HUES6 (cell line): ENCODE measurements around the gene HOXD4.

ENCODE experiments used
- H3K27ac ChIP-seq: 2 replicates; pipeline ENCODE4 v1.7.0; 2013; ENCODE audit warnings: low read depth, mild to moderate bottlenecking, low read length, inconsistent platforms
- H3K27me3 ChIP-seq: 2 replicates; pipeline ENCODE4 v1.6.1; 2013; ENCODE audit warnings: low read length; ENCODE audit not compliant: control insufficient read depth, insufficient read depth
- H3K36me3 ChIP-seq: 2 replicates; pipeline ENCODE4 v1.6.1; 2013; ENCODE audit warnings: low read length; ENCODE audit not compliant: control insufficient read depth, insufficient read depth
- H3K4me1 ChIP-seq: 2 replicates; pipeline ENCODE4 v1.6.1; 2013; ENCODE audit warnings: low read length; ENCODE audit not compliant: control insufficient read depth, insufficient read depth
- H3K4me3 ChIP-seq: 2 replicates; pipeline ENCODE4 v1.5.1; 2013; ENCODE audit warnings: low read depth, low read length
- H3K9ac ChIP-seq: one replicate; pipeline ENCODE4 v1.6.1; 2013; ENCODE audit warnings: mild to moderate bottlenecking, low read length
- H3K9me3 ChIP-seq: 2 replicates; pipeline ENCODE4 v1.6.1; 2013; ENCODE audit warnings: low read depth, low read length; ENCODE audit not compliant: control insufficient read depth, insufficient read depth

The HOXD4 gene

DNA sequence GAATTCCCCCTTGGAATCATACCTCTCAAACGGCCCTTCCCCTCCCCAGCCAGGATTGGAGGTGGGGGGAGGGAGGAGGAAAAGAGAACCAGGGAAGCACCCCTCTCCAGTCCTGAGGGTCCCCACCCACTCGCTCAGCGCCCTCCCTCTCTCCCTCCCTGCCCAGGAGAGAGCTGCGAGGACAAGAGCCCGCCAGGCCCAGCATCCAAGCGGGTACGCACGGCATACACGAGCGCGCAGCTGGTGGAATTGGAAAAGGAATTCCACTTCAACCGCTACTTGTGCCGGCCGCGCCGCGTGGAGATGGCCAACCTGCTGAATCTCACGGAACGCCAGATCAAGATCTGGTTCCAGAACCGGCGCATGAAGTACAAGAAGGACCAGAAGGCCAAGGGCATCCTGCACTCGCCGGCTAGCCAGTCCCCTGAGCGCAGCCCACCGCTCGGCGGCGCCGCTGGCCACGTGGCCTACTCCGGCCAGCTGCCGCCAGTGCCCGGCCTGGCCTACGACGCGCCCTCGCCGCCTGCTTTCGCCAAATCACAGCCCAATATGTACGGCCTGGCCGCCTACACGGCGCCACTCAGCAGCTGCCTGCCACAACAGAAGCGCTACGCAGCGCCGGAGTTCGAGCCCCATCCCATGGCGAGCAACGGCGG is 20.1 kb downstream of the HOXD4 start:
- Histone ChIP-seq H3K4me3 (peak overlapping the region; percentile 46), H3K36me3 (no peaks in the 10 kb centered on the region), H3K27me3 (peaks cover 100% of the 10 kb centered on the region), H3K4me1 (peaks cover 38% of the 10 kb centered on the region), H3K9ac (peak overlapping the region; percentile 2), H3K9me3 (no peaks in the 10 kb centered on the region), H3K27ac (no peak overlapping the region)

DNA sequence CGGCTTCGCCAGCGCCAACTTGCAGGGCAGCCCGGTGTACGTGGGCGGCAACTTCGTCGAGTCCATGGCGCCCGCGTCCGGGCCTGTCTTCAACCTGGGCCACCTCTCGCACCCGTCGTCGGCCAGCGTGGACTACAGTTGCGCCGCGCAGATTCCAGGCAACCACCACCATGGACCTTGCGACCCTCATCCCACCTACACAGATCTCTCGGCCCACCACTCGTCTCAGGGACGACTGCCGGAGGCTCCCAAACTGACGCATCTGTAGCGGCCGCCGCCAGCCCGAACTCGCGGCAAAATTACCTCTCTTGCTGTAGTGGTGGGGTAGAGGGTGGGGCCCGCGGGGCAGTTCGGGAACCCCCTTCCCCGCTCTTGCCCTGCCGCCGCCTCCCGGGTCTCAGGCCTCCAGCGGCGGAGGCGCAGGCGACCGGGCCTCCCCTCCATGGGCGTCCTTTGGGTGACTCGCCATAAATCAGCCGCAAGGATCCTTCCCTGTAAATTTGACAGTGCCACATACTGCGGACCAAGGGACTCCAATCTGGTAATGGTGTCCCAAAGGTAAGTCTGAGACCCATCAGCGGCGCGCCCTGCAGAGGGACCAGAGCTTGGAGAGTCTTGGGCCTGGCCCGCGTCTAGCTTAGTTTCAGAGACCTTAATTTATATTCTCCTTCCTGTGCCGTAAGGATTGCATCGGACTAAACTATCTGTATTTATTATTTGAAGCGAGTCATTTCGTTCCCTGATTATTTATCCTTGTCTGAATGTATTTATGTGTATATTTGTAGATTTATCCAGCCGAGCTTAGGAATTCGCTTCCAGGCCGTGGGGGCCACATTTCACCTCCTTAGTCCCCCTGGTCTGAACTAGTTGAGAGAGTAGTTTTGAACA is 20.9 kb downstream of the HOXD4 start:
- Histone ChIP-seq H3K27me3 (peaks cover 100% of the 10 kb centered on the region), H3K4me3 (peak overlapping the region; percentile 46), H3K9ac (peak overlapping the region; percentile 2)

DNA sequence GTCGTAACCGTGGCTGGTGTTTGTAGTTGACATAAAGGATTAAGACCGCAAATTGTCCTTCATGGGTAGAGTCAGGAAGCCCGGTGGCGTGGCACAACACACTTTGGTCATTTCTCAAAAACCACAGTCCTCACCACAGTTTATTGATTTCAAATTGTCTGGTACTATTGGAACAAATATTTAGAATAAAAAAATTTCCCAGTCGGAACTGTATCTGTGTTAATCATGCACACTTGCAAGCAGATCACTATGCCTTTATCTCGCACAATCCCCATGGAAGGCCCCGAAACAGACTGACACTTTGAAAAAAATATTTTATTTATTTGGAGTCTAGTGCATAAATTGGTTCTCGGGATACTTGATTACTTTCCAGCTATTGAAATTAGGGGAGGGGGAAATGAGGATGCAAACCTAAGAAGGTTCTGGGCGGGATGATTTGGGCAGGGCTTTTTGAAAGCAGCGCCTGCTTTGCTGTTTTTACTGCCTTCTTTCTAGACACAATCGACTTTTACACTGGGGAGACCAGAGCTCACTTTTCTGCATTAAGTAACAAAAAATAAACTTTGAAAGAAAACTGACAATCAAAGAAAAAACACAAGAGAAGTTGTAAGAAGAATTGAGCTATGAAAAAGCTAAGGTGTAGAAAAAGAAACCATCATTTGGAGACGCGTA is 21.7 kb downstream of the HOXD4 start:
- peaks cover 100% of the 10 kb centered on the region for H3K27me3 ChIP-seq
- peaks cover 48% of the 10 kb centered on the region for H3K4me1 ChIP-seq
- H3K9ac ChIP-seq = no peak overlapping the region
- no peaks in the 10 kb centered on the region for H3K9me3 ChIP-seq
- H3K27ac ChIP-seq = no peak overlapping the region
- H3K4me3 ChIP-seq = no peak overlapping the region
- H3K36me3 ChIP-seq = no peaks in the 10 kb centered on the region

More for the DNA sequence above, 20.9 kb downstream of the HOXD4 start:
- H3K9me3 ChIP-seq = no peaks in the 10 kb centered on the region
- peaks cover 43% of the 10 kb centered on the region for H3K4me1 ChIP-seq
- H3K36me3 ChIP-seq = no peaks in the 10 kb centered on the region
- no peak overlapping the region for H3K27ac ChIP-seq

DNA sequence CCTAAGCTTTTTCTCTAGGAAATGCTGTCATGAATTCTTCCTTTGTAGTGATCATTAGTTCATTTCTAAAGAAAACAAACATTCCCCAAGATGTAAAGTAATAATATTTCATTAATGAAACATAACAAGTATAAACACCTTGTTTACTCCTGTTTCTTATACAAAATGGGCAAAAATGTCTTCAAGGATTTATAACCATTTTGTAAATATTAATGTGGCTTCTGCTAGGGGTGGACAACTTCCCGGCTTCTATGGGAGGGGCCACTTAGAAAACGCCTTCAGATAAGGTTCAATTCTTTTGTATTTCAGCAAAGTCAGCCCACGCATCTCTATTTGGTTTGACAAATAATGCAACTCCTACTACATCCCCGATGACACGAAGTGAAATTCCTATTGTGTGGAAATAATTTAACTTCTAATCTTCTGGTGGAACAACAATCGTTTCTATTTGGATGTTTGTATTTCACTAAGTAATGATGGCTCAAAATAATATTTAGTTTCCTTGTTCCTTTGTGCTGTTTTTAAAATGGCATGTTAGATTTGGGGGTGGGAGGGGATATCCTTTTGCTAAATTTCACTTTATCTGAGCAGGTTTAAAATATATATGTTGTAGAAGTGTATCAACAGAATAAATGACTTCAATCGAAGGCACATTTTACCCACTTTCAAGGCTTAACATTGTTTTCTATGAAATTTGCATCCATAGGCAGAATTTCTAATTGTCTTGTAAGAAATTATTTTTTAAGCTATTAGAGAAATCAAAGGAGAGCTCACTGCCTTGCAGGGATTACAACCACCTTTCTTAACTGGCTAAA is 22.4 kb downstream of the HOXD4 start:
- Histone ChIP-seq H3K36me3 (no peaks in the 10 kb centered on the region), H3K4me1 (peaks cover 50% of the 10 kb centered on the region), H3K9me3 (no peaks in the 10 kb centered on the region), H3K27ac (no peak overlapping the region), H3K27me3 (peaks cover 100% of the 10 kb centered on the region), H3K9ac (no peak overlapping the region), H3K4me3 (no peak overlapping the region)

DNA sequence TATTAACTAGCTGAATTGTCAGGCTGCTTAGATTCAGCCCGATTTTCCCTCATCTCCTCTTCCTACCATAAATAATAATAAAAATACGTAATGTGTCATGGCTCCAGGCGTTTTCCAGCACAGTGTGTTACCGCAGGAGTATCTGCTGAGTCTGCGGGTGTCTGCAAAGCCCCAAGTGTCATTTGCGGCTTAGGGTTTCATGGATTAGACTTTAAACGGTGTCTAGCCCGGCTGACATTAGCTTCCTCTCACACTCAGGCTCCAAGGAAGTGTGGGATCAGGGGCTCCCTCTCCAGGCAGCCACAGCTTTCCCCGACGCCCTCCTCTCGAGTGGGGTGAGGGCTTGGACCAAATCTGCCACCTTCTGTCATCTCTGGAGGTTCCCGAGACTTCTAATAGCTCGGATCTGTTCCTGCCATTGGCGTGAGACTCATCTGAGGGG is 23.1 kb downstream of the HOXD4 start:
- peak overlapping the region; percentile 58; the same call in 1 of the 2 replicates for H3K4me3 ChIP-seq
- no peaks in the 10 kb centered on the region for H3K36me3 ChIP-seq
- no peak overlapping the region for H3K27ac ChIP-seq
- H3K27me3 ChIP-seq = peaks cover 100% of the 10 kb centered on the region
- no peaks in the 10 kb centered on the region for H3K9me3 ChIP-seq
- H3K4me1 ChIP-seq = peaks cover 53% of the 10 kb centered on the region
- H3K9ac ChIP-seq = no peak overlapping the region

DNA sequence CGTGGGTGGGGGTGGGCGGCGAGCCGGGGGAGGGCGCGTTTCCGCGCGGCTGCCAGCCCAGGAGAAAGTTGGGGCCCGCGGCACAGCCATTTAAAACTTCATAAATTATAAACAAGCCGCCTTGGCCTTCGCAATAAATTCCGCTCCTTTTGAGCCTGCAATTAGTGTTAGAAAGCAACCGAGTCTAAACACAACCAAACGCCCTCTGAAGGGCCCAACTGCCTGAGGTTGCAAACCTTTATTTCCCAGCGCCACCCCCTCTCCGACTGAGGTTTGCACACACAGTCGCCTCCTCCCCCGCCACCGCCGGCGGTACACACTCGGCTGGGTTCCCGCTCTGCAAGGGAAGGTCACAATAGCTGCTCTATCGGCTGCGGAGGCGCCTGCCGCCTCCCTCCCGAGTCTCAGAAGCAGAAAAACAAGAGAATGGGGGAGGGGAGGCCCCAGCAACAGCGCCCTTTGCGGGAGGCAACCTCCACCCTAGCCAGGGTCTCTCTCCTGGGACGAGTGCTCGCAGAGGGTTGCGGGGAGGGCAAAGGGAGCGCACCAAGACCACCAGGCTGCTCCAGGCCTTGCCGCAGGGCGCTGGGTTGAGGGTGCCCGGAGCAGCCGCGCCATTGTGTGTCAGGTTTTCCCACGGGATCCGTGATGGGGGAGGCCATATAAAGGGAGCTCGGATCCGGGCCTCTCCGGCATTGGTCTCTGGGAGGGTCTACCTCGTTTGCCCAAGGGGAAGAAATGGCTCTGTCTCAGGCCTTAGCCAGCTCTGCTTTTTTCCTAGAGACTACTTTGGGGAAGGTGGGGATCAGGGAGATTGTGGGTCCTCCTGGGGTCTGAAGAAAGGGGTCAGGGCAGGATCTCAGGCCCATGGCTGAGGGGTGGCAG is 23.7 kb downstream of the HOXD4 start:
- Histone ChIP-seq H3K4me3 (peak overlapping the region; percentile 58), H3K4me1 (peaks cover 53% of the 10 kb centered on the region), H3K9me3 (no peaks in the 10 kb centered on the region), H3K9ac (peak overlapping the region; percentile 49), H3K36me3 (no peaks in the 10 kb centered on the region), H3K27me3 (peaks cover 100% of the 10 kb centered on the region), H3K27ac (no peak overlapping the region)

DNA sequence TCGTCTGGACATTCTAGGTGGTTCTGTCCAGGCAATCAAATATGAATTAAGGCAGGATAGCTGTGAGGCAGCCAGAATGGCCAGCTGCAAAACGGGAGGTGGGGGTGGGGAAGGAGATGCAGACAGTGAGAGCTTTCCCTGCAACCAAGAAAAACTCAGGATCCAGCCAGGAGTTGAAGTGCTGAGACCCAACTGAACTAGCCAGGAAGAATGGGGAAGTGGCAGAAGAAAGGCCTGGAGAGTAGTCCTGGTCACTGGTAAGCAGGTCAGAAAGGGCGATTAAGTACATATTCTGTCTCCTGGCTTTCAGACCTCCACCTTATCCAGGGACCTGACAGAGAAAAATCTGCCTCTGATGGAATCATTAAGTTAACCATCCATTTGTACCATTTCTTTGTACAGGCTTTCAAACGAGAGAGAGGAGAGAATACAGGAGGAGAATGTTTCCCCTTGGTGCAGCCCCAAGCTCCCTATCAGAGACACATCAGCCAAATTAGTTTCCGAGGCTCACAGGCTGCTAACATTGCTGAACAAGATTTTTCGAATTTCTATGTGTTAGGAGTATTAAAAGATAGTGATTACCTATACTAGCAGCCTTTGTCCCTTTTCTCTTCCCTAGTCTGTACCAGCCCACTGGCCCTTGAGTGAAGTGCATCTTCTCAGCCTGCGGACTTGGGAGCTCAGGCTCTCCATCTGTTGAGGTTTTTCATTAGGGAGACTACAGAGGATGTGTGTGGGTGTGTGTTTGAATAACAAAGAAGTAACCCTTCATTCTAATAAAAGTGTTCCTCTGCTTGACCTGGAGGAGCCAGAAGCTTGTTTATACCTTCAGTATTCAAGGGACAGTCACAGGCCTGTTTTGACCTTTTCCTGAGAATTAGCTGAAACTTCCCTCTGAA is 24.6 kb downstream of the HOXD4 start:
- Histone ChIP-seq H3K4me1 (peaks cover 52% of the 10 kb centered on the region), H3K27me3 (peaks cover 100% of the 10 kb centered on the region), H3K36me3 (no peaks in the 10 kb centered on the region), H3K4me3 (peak overlapping the region; percentile 58), H3K9me3 (no peaks in the 10 kb centered on the region), H3K27ac (no peak overlapping the region), H3K9ac (peak overlapping the region; percentile 49)

DNA sequence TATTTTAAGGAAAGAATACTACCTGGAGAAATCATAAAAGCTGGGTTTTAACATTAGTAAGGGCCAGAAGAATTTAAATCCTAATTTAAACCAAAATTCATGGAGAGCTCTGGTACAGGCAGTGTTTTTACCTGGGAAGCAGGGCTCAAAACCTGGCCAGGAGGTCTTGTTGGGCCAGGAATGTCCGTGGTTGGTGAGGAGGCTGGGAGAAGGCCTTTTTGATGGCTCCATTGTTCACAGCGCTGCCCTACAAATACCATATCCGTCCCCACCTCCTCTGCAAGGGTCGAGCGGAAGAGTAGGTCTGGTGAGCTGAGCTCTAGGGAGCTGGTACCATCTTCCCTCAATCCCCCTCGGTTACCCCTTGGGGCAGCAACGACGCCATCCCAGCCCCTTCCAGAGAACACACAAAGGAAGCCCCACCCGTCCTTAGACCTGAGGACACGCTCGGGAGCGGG is 26.3 kb downstream of the HOXD4 start:
- no peaks in the 10 kb centered on the region for H3K36me3 ChIP-seq
- H3K4me3 ChIP-seq = peak overlapping the region; percentile 63
- peaks cover 100% of the 10 kb centered on the region for H3K27me3 ChIP-seq
- H3K4me1 ChIP-seq = peaks cover 39% of the 10 kb centered on the region
- H3K27ac ChIP-seq = no peak overlapping the region
- peak overlapping the region; percentile 18 for H3K9ac ChIP-seq
- H3K9me3 ChIP-seq = no peaks in the 10 kb centered on the region

DNA sequence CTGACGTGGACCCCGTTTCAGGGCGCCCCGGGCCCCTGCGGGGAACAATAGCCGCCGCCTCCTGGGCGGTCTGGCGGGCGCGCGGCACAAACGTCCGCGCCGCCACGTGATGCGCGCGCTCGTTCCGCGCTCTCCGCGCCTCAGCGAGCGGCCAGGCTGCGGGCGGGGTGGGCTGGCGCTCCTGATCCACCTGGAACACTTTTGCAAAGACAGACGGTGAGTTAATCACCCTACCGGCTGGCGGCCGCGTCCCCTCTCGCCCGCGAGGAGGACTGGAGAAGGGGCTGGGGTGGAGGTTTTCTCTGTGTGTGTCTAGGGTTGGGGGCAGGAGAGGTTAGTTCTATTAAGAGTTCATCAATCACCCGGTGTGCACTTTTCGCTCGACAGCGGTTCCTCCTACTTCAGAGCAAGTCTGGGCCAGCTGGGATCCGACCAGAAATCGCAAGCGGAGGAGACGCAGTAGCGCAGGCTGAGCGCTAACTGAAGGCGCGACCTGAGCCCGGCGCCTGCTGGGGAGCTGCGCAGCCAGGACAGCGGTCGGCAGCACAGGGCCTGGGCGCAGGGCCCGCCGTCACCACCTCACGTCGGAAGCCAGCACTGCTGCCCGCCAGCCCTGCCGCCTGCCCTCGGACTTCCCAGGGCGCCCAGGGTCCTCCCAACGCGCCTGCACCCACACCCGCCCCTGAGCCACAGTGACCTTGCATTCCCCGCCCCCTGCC is 26.8 kb downstream of the HOXD4 start:
- Histone ChIP-seq H3K36me3 (no peaks in the 10 kb centered on the region), H3K27me3 (peaks cover 100% of the 10 kb centered on the region), H3K9me3 (no peaks in the 10 kb centered on the region), H3K4me3 (peak overlapping the region; percentile 63), H3K9ac (peak overlapping the region; percentile 18), H3K27ac (no peak overlapping the region), H3K4me1 (peaks cover 38% of the 10 kb centered on the region)
